HG03139 (cell line): ENCODE measurements around the gene ABHD6.
"Not testable (repeated sequence)": the region's sequence is repeated elsewhere in the genome, so short reads cannot be mapped to it uniquely, and the experiment has no call there.

Experiments used
- ATAC-seq: cut with Tn5 transposase; IDR thresholded peaks from one replicate; pipeline ENCODE4 v1.9.1; 2021; ENCODE audit not compliant: unreplicated experiment

Gene ABHD6

GRCh38 chr3:58321791-58322190, 84.2 kb downstream of the ABHD6 start:
- no peak for ATAC-seq

DNA sequence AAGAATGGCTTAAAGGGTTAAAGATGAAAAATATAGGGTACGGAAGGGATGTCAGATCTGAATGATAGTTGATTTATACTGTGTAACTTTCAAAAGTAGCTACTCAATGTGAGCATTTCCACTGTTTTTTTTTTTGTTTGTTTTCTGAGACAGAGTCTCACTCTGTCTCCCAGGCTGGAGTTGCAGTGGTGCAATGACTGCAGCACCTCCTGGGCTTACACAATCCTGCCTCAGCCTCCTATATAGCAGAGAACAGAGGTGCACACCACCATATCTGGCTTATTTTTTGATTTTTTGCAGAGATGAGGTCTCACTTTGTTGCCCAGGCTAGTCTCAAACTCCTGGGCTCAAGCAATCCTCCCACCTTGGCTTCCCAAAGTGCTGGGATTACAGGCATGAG, 85.2 kb downstream of the ABHD6 start:
- no peak for ATAC-seq

- ATAC-seq: no peak
Measured at GRCh38 chr3:58323529-58324390, 86.2 kb downstream of the ABHD6 start.

DNA sequence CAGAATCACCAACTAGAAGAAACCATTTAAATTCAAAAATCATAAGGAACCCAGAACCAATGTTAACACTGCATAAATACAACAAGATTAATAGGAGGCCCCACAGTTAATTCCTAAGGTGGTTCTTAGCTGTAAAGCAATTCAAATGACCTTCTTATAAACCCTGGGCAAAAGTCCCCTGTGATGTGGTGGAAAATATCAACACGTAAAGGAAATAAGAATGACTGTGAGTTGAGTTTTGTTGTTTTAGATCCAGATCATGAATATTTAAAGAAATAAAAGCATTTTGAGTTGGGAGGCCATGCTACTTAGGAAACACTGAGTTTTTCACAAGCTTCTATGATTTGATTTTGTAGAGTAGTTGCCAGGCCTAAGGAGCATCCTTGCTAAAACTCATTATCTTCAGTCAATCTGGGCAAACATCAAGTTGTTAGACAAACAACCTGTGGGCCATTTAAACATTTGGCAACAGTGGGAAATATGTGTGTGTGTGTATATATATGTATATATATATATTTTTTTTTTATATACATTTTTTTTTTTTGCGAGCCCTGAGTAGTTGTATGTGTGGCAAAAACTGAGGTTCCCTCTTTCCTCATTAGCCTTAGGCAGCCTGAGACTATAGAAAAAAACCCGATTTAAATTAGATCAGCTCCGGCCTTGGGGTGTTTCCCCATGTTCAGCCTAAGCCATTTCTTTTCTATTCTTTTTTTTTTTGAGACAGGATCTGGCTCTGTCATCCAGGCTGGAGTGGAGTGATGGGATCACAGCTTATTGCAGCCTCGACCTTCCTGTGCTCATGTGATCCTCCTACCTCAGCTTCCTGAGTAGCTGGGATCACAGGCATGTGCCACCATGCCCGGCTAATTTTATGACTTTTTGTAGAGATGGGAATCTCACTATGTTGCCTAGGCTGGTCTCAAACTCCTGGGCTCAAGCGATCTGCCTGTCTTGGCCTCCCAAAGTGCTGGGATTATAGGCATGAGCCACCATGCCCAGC, 87.1 kb downstream of the ABHD6 start:
- no peak for ATAC-seq

- no peak for ATAC-seq
Measured at GRCh38 chr3:58325525-58325992, 88.0 kb downstream of the ABHD6 start.

DNA sequence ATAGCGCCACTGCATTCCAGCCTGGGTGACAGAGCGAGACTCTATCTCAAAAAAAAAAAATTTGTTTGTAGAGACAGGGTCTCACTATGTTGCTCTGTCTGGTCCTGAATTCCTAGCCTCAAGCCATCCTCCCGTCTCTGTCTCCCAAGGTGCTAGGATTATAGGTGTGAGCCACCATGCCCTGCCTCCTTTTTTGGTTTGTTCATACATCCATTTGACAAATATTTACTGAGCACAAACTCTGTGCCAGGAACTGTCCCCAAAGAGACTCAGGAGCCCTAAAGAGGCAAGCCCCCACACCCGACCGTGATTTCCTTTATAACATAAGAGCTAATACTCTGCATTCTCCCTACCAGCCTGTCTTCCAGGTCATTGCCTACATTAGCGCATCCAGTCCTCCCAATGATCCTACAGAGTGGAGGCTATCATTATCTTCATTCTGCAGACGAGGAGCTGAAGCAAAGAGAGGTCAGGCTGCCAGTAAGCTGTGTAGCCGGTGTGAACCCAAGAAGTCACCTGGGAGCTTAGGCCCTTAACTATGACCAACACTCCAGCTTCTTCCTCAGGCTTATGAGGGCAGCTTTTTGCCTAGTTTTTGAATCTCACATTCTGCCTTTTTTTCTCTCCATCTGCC, 88.8 kb downstream of the ABHD6 start:
- no peak for ATAC-seq

DNA sequence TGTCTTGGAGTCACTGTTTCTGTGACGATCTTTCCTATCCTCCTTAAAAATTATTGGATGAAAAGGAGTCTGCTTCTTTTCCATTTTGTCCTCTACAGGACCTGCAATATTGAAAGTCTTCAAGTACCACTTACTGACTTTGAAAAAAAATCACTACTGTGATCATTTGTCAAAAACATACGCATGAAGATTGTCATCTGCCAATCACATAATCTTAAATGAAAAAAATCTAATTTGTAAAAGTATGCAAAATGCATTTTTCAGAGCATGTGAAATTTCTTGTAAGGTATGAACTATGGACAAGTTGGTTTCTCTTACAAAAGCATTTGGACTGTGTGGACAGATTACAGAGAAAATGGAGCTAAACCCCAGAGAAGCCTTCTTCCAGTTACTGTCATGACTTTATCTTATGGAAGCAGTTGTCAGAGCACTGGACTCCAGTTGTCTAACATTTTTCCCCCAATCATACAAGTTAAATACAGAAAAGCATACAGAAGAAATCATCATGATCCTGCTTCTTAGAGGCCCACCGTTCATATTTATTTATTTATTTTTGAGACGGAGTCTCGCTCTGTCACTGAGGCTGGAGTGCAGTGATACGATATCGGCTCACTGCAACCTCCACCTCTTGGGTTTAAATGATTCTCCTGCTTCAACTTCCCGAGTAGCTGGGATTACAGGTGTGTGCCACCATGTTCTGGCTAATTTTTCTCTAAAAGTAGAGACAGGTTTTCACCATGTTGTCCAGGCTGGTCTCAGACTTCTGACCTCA, 91.7 kb downstream of the ABHD6 start:
- ATAC-seq: no peak

GRCh38 chr3:58329922-58330413, 92.4 kb downstream of the ABHD6 start:
- no peak for ATAC-seq

DNA sequence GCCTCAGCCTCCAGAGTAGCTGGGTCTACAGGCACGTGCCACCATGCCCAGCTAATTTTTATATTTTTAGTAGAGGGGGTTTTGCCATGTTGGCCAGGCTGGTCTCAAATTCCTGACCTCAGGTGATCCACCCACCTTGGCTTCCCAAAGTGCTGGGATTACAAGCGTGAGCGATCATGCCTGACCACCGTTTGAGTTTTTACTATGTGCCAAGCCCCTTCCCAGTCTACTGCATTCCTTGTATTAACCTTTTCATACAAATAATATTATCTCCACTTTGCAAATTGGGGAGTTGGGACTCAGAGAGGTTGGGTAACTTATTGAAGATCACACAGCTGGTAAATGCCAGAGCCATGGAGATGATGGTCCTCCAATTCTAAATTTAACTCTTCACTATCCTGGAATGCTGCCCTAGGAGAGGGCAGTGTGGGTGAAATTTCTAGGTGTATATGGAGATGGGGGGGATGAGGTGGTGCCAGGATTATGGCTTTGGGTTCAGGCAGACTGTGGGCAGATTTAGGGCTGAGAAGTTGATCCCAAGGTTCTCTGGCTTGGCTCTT, 94.1 kb downstream of the ABHD6 start:
- no peak for ATAC-seq

DNA sequence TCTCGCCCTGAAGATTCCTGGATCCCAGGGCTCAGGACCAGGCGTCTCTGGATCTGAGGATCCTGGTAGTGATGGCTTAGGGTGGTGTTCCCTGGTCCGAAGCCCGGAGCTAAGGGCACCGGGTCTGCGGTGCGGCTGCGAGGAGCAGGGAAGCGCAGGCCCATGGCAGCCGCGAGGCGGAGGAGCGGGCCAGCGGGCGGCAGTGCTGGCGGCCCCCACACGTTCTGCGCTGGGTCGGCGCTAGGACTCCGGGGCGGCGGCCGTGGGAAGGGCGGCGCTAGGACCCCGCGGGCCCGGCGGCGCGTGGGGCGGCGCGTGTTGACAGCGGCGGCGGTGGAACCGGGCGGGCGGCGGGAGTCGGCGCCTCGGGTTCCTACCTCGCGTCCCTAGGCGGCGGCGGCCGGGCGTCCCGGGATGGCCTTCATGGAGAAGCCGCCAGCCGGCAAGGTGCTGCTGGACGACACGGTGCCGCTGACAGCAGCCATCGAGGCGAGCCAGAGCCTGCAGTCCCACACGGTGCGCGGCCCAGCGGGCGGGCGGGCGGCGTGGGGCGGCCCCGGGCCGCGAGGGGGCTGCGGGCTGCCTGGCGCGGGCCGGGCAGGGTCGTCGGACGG, 95.1 kb downstream of the ABHD6 start, which contains the start of gene PXK:
Gene PXK, plus strand, starts transcription at position 318 of the 614 bp plus-strand sequence. Its CDS starts 97 bp downstream, at position 415.
- peak; percentile 85 for ATAC-seq

GRCh38 chr3:58333206-58334012, 95.8 kb downstream of the ABHD6 start:
- ATAC-seq: no peak

GRCh38 chr3:58334013-58334321, 96.4 kb downstream of the ABHD6 start:
- no peak for ATAC-seq

GRCh38 chr3:58334506-58334884, 96.9 kb downstream of the ABHD6 start:
- no peak for ATAC-seq

GRCh38 chr3:58335652-58335947, 98.0 kb downstream of the ABHD6 start:
- ATAC-seq: no peak

GRCh38 chr3:58336135-58336882, 98.7 kb downstream of the ABHD6 start:
- no peak for ATAC-seq

GRCh38 chr3:58337190-58337589, 99.6 kb downstream of the ABHD6 start:
- no peak for ATAC-seq

DNA sequence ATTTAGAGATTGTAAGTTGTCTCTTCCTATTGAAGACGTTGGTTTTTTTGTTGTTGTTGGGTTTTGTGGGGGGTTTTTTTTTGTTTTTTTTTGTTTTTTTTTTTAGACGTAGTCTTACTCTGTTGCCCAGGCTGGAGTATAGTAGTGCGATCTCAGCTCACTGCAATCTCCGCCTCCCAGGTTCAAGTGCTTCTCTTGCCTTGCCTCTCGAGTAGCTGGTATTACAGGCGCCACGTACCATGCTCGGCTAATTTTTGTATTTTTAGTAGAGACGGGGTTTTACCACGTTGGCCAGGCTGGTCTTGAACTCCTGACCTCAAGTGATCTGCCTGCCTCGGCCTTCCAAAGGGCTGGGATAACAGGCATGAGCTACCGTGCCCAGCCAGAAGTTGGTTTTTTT, 101.6 kb downstream of the ABHD6 start:
- not testable (repeated sequence) for ATAC-seq

DNA sequence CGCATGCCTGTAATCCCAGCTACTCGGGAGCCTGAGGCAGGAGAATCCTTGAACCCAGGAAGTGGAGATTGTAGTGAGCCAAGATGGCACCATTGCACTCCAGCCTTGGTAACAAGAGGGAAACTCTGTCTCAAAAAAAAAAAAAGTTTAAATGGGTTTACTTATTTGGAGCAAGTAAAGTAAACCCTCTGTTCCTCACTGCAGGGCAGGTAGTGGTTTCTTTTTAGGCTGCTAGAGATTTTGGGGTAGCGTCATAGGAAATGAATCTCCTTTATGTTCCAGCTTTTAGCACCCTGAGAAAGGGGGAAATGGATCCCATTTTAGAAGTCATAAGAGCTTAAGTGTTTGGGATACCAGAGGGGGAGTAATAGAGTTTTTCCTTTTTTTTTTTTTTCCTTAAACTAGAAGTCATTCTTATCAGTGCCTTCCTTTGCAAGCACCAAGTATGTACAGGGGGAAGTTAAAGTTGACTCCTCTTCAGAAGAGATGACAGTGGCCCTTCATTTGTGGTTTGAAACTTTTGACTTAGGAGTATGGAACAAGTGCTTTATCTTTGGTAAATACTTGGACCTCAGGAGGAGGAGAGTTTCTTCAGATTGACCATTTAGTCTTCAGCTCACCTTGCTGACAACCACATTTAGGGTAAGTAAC, 103.1 kb downstream of the ABHD6 start:
- ATAC-seq: no peak
